ENCODE data around the gene DUOXA1.

DNA sequence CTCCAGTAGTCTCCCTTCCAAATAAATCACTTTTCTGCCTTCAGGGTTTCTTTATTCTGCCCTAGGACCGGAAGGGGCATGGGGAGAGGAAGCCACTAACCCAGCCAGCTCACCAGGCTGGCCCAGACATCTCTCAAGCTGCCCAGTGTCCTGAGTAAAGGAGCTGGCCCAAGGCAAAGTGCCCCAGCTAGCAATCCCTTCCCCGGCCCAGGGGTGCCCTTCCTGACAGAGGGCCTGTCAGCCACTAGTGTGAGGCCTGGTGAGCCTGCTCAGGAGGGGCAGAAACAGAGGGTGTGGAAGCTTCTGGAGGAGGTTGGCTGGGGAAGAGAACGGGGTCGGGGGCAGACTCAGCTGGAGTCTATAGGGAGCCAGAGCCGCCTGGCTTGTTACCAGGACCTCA is 35.9 kb upstream of the DUOXA1 start:
- TF ChIP-seq, protein P1, sequence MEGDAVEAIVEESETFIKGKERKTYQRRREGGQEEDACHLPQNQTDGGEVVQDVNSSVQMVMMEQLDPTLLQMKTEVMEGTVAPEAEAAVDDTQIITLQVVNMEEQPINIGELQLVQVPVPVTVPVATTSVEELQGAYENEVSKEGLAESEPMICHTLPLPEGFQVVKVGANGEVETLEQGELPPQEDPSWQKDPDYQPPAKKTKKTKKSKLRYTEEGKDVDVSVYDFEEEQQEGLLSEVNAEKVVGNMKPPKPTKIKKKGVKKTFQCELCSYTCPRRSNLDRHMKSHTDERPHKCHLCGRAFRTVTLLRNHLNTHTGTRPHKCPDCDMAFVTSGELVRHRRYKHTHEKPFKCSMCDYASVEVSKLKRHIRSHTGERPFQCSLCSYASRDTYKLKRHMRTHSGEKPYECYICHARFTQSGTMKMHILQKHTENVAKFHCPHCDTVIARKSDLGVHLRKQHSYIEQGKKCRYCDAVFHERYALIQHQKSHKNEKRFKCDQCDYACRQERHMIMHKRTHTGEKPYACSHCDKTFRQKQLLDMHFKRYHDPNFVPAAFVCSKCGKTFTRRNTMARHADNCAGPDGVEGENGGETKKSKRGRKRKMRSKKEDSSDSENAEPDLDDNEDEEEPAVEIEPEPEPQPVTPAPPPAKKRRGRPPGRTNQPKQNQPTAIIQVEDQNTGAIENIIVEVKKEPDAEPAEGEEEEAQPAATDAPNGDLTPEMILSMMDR (IDR thresholded peaks at IDR 0.05): no peak
- no peak for TF ChIP-seq POLR2A (IDR thresholded peaks at IDR 0.05)
- TF ChIP-seq EP300 (IDR thresholded peaks at IDR 0.05): no peak

Data from ovary (tissue), 3 donors.